ENCODE data around the gene SLC26A11. TPM values are rescaled to one million over a fixed set of nuclear protein-coding genes. Genes with fewer than 3 reads are reported as not detected.

SLC26A11 gene
- total and polyA plus RNA-seq, 2 of the 13 experiments (the other 11 are each of a cell fraction or from before 2014, with no cell fraction given), result 8.7 to 13.2 TPM

- TF ChIP-seq RERE (CRISPR knock-in tag; IDR thresholded peaks at IDR 0.05; ENCODE audit: low read depth), result no peak; the same call in 1 of the 2 replicates
- peak; percentile 57 for TF ChIP-seq HOXA3 (CRISPR knock-in tag; IDR thresholded peaks at IDR 0.05)
- TF ChIP-seq ZNF343 (CRISPR knock-in tag; IDR thresholded peaks at IDR 0.05), result no peak
- TF ChIP-seq, protein P1, sequence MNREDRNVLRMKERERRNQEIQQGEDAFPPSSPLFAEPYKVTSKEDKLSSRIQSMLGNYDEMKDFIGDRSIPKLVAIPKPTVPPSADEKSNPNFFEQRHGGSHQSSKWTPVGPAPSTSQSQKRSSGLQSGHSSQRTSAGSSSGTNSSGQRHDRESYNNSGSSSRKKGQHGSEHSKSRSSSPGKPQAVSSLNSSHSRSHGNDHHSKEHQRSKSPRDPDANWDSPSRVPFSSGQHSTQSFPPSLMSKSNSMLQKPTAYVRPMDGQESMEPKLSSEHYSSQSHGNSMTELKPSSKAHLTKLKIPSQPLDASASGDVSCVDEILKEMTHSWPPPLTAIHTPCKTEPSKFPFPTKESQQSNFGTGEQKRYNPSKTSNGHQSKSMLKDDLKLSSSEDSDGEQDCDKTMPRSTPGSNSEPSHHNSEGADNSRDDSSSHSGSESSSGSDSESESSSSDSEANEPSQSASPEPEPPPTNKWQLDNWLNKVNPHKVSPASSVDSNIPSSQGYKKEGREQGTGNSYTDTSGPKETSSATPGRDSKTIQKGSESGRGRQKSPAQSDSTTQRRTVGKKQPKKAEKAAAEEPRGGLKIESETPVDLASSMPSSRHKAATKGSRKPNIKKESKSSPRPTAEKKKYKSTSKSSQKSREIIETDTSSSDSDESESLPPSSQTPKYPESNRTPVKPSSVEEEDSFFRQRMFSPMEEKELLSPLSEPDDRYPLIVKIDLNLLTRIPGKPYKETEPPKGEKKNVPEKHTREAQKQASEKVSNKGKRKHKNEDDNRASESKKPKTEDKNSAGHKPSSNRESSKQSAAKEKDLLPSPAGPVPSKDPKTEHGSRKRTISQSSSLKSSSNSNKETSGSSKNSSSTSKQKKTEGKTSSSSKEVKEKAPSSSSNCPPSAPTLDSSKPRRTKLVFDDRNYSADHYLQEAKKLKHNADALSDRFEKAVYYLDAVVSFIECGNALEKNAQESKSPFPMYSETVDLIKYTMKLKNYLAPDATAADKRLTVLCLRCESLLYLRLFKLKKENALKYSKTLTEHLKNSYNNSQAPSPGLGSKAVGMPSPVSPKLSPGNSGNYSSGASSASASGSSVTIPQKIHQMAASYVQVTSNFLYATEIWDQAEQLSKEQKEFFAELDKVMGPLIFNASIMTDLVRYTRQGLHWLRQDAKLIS (CRISPR knock-in tag; IDR thresholded peaks at IDR 0.05), result no peak; the same call in 1 of the 2 replicates
- TF ChIP-seq, protein P2, sequence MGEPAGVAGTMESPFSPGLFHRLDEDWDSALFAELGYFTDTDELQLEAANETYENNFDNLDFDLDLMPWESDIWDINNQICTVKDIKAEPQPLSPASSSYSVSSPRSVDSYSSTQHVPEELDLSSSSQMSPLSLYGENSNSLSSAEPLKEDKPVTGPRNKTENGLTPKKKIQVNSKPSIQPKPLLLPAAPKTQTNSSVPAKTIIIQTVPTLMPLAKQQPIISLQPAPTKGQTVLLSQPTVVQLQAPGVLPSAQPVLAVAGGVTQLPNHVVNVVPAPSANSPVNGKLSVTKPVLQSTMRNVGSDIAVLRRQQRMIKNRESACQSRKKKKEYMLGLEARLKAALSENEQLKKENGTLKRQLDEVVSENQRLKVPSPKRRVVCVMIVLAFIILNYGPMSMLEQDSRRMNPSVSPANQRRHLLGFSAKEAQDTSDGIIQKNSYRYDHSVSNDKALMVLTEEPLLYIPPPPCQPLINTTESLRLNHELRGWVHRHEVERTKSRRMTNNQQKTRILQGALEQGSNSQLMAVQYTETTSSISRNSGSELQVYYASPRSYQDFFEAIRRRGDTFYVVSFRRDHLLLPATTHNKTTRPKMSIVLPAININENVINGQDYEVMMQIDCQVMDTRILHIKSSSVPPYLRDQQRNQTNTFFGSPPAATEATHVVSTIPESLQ (CRISPR knock-in tag; conservative IDR thresholded peaks at IDR 0.05), result no peak
- no peak for TF ChIP-seq EZH2 (conservative IDR thresholded peaks at IDR 0.05; ENCODE audit: low read depth, low read length)
- no peak for TF ChIP-seq RARG (CRISPR knock-in tag; IDR thresholded peaks at IDR 0.05; ENCODE audit: low read depth)
- TF ChIP-seq ZNF883 (CRISPR knock-in tag; IDR thresholded peaks at IDR 0.05; ENCODE audit: not compliant biosample characterization), result peak; percentile 48
- peak; percentile 89; the same call in 1 of the 2 replicates for TF ChIP-seq ZNF333 (CRISPR knock-in tag; IDR thresholded peaks at IDR 0.05; ENCODE audit: borderline replicate concordance)
- no peak; the same call in 1 of the 2 replicates for TF ChIP-seq ZMYM3 (CRISPR knock-in tag; IDR thresholded peaks at IDR 0.05)
- 0 out of 2 replicates have a peak, but pooled peaks have one; percentile 85 for TF ChIP-seq ZKSCAN8 (CRISPR knock-in tag; IDR thresholded peaks at IDR 0.05; ENCODE audit: borderline replicate concordance)
- TF ChIP-seq NR1H2 (CRISPR knock-in tag; IDR thresholded peaks at IDR 0.05; ENCODE audit: borderline replicate concordance, low read depth), result no peak
- TF ChIP-seq ZNF766 (CRISPR knock-in tag; IDR thresholded peaks at IDR 0.05; ENCODE audit: borderline replicate concordance), result peak; percentile 84; the same call in 1 of the 2 replicates
- peak; percentile 64 for TF ChIP-seq PITX1 (CRISPR knock-in tag; IDR thresholded peaks at IDR 0.05)
Observed at GRCh38 chr17:80263253-80264204, 43.3 kb downstream of the SLC26A11 start (continued).

Measured in HepG2 (cell line).